GM21390 (cell line): Measurements from ENCODE around the gene CAT.

Experiments
- ATAC-seq: cut with Tn5 transposase; IDR thresholded peaks from one replicate; pipeline ENCODE4 v1.9.1; 2021; ENCODE audit not compliant: unreplicated experiment

CAT gene

GRCh38 chr11:34519595-34520235 lies 81.0 kb downstream of the CAT start:
- ATAC-seq: no peak

GRCh38 chr11:34521265-34521664 lies 82.5 kb downstream of the CAT start:
- ATAC-seq: no peak
